Ovary (tissue), 3 donors: ENCODE data around the gene ZC3H7B.

ENCODE experiments used
- CTCF ChIP-seq, 3 donors: fragments of 450-650 bp in 2 of 3; fragments of 200-600 bp in 1 of 3; IDR thresholded peaks; one replicate each; pipeline versions ENCODE4 v1.5.1 to v1.8.0; 2016 to 2022; ENCODE audit warnings: antibody characterized with exemption in 3 of 3, mild to moderate bottlenecking in 1 of 3
- EP300 ChIP-seq: sonication (generic); formaldehyde crosslinking; IDR thresholded peaks from one replicate; pipeline ENCODE4 v1.6.1; 2017; ENCODE audit warnings: antibody characterized with exemption
- POLR2A ChIP-seq: fragments of 450-650 bp; IDR thresholded peaks from one replicate; pipeline ENCODE4 v1.6.1; 2017; ENCODE audit warnings: antibody characterized with exemption, mild to moderate bottlenecking, moderate library complexity
- donor health status: DM: no; HTN: no; CAD: no.

GRCh38 chr22:41284465-41284864, 16.9 kb upstream of the ZC3H7B start:
- no peak for TF ChIP-seq POLR2A
- TF ChIP-seq CTCF (IDR thresholded peaks at IDR 0.05): no peak
- no peak for TF ChIP-seq EP300
